Natural killer cell (primary cell): ENCODE measurements around the gene C3orf20. TPM values are rescaled to one million over a fixed set of nuclear protein-coding genes. Genes with fewer than 3 reads are reported as not detected.

Experiments
- ATAC-seq, 3 donors: fragments of 150-1000 bp in 2 of 3; fragments of 200-7000 bp in 1 of 3; cut with Tn5 transposase; 1 replicate in 1 of 3; 2 replicates in 2 of 3; pipeline ENCODE4 v1.10.0; 2021; ENCODE audit warnings: mild to moderate bottlenecking in 2 of 3, moderate library complexity in 2 of 3
- DNase-seq, 2 donors: peaks; one replicate each; pipeline versions ENCODE4 v3.0.0 to v3.0.0-alpha.2; 2013 to 2021; ENCODE audit warnings: mixed read lengths in 1 of 2
- H3K27ac ChIP-seq: one replicate; pipeline ENCODE4 v1.5.1; 2013; ENCODE audit warnings: mild to moderate bottlenecking, low read length
- H3K27me3 ChIP-seq: one replicate; pipeline ENCODE4 v1.6.1; 2013; ENCODE audit warnings: low read length; ENCODE audit not compliant: control insufficient read depth, insufficient read depth
- H3K36me3 ChIP-seq: one replicate; pipeline ENCODE4 v1.6.1; 2013; ENCODE audit warnings: low read length; ENCODE audit not compliant: control insufficient read depth, insufficient read depth
- H3K4me1 ChIP-seq: one replicate; pipeline ENCODE4 v1.6.1; 2013; ENCODE audit warnings: low read length; ENCODE audit not compliant: control insufficient read depth, insufficient read depth
- H3K4me3 ChIP-seq: one replicate; pipeline ENCODE4 v1.5.1; 2013; ENCODE audit warnings: low read length
- H3K9me3 ChIP-seq: one replicate; pipeline ENCODE4 v1.6.1; 2013; ENCODE audit warnings: low read length; ENCODE audit not compliant: control insufficient read depth, insufficient read depth
- H3K27ac Mint-ChIP-seq, 2 donors: one replicate each; pipeline ENCODE4 v1.8.0; 2022; ENCODE audit warnings: mild to moderate bottlenecking in 2 of 2, mixed read lengths in 2 of 2, moderate library complexity in 1 of 2
- H3K27me3 Mint-ChIP-seq, 2 donors: one replicate each; pipeline ENCODE4 v1.8.0; 2022; ENCODE audit warnings: low read depth in 2 of 2, mixed read lengths in 2 of 2
- H3K36me3 Mint-ChIP-seq: one replicate; pipeline ENCODE4 v1.8.0; 2022; ENCODE audit warnings: mixed read lengths
- H3K4me1 Mint-ChIP-seq, 2 donors: one replicate each; pipeline ENCODE4 v1.8.0; 2022; ENCODE audit warnings: mixed read lengths in 2 of 2
- H3K4me3 Mint-ChIP-seq: one replicate; pipeline ENCODE4 v1.8.0; 2022; ENCODE audit warnings: mild to moderate bottlenecking, moderate library complexity, mixed read lengths
- H3K9me3 Mint-ChIP-seq, 2 donors: one replicate each; pipeline ENCODE4 v1.8.0; 2022; ENCODE audit warnings: mixed read lengths in 2 of 2
- WGBS: methylation state at CpG from one replicate; pipeline ENCODE4 v1.1.7; 2013; ENCODE audit warnings: missing lambda C conversion rate; ENCODE audit not compliant: insufficient coverage; 5-methylcytosine and 5-hydroxymethylcytosine counted together
- intact Hi-C: fragments of 100-400 bp; cut with micrococcal nuclease; formaldehyde crosslinking; loops from one replicate; pipeline ENCODE4 v1.14.2; 2022
- total RNA-seq, 4 donors: library from RNA; stranded (reverse); fragments of 120-200 nt in 1 of 4; gene quantifications; one replicate each; pipeline versions ENCODE4 v1.2.3 to v1.2.4, GENCODE V29; 2013 to 2022
- TF ChIP-seq, protein P1 (sequence below): fragments of 200-600 bp; IDR thresholded peaks from one replicate; pipeline ENCODE4 v1.8.0; 2022; ENCODE audit warnings: antibody characterized with exemption

The C3orf20 gene
- total RNA-seq, 3 donors from 2014 or later (not counting 1 experiment from before 2014, with no cell fraction given): 0.14 TPM; not detected in 2

DNA sequence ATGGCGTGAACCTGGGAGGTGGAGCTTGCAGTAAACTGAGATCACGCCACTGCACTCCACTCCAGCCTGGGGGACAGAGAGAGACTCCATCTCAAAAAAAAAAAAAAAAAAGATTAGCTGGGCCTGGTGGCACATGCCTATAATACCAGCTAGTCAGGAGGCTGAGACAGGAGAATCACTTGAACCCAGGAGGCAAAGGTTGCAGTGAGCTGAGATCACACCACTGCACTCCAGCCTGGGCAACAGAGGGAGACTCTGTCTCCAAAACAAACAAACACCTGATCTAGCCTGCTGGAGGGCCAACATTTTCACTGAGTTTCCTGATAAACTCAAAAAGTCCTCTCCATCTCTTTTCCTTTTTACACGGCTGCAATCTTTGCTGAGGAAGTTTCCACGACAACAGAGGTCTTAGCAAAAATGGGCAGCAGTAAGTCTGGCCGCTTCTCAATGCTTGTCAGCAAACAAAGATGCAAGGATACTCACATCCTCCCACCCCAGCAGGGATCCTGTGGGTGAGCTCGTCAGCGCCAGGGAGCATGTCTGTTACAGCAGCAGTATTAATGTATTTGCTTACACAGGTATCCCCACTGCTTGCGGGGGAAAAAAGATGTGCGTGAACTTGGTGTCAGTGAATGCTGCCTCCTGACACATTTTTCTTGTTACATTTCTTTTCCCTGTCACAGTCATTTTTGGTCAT is 44.4 kb upstream of the C3orf20 start:
- ATAC-seq (no peak), DNase-seq (no peak)
- no peaks in the 10 kb centered on the region for H3K27me3 ChIP-seq
- no peak overlapping the region for H3K27ac ChIP-seq
- no peaks in the 10 kb centered on the region for H3K4me1 ChIP-seq
- Mint-ChIP-seq H3K4me3 (no peak overlapping the region), H3K4me1 (no peaks in the 10 kb centered on the region), H3K27me3 (peaks cover 7 to 26% of the 10 kb centered on the region in 2 donors), H3K27ac (no peak overlapping the region), H3K9me3 (no peaks in the 10 kb centered on the region), H3K36me3 (no peaks in the 10 kb centered on the region)
- WGBS: 88% methylated on average over 9 of the region's 9 CpGs
- intact Hi-C loops: no loop called here
- H3K36me3 ChIP-seq: no peaks in the 10 kb centered on the region
- H3K4me3 ChIP-seq: no peak overlapping the region
- TF ChIP-seq, protein P1, sequence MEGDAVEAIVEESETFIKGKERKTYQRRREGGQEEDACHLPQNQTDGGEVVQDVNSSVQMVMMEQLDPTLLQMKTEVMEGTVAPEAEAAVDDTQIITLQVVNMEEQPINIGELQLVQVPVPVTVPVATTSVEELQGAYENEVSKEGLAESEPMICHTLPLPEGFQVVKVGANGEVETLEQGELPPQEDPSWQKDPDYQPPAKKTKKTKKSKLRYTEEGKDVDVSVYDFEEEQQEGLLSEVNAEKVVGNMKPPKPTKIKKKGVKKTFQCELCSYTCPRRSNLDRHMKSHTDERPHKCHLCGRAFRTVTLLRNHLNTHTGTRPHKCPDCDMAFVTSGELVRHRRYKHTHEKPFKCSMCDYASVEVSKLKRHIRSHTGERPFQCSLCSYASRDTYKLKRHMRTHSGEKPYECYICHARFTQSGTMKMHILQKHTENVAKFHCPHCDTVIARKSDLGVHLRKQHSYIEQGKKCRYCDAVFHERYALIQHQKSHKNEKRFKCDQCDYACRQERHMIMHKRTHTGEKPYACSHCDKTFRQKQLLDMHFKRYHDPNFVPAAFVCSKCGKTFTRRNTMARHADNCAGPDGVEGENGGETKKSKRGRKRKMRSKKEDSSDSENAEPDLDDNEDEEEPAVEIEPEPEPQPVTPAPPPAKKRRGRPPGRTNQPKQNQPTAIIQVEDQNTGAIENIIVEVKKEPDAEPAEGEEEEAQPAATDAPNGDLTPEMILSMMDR: no peak
- H3K9me3 ChIP-seq: no peaks in the 10 kb centered on the region

DNA sequence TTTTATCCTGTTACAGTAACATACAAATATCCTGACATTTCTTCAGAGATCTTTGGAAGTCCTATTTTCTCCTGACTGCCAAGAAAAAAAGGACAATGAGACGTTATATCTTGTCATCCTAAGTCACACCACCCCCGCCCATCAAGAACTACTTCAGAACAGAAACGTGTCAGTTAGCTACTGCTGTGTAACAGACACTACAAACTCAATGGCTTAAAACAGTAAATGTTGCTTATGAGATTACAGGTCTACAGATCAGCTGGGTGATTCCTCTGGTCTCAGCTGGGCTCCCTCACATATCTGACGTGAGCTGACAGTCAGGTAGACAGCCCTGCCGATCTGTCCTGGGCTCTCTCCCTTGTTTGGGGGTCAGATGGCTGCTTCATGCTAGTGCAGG is 43.8 kb upstream of the C3orf20 start:
- H3K27me3 Mint-ChIP-seq: peaks cover 7 to 32% of the 10 kb centered on the region in 2 donors
- ATAC-seq (no peak), DNase-seq (no peak)
- 81% methylated on average over 5 of the region's 5 CpGs for WGBS
- H3K36me3 Mint-ChIP-seq: no peaks in the 10 kb centered on the region
- no peaks in the 10 kb centered on the region for H3K4me1 Mint-ChIP-seq
- no peaks in the 10 kb centered on the region for H3K36me3 ChIP-seq
- no peaks in the 10 kb centered on the region for H3K27me3 ChIP-seq
- no peak overlapping the region for H3K27ac Mint-ChIP-seq
- H3K27ac ChIP-seq: no peak overlapping the region
- no peaks in the 10 kb centered on the region for H3K9me3 ChIP-seq
- H3K9me3 Mint-ChIP-seq: no peaks in the 10 kb centered on the region
- no peak overlapping the region for H3K4me3 ChIP-seq
- intact Hi-C loops: no loop called here
- TF ChIP-seq, protein P1: no peak
- no peak overlapping the region for H3K4me3 Mint-ChIP-seq
- no peaks in the 10 kb centered on the region for H3K4me1 ChIP-seq

DNA sequence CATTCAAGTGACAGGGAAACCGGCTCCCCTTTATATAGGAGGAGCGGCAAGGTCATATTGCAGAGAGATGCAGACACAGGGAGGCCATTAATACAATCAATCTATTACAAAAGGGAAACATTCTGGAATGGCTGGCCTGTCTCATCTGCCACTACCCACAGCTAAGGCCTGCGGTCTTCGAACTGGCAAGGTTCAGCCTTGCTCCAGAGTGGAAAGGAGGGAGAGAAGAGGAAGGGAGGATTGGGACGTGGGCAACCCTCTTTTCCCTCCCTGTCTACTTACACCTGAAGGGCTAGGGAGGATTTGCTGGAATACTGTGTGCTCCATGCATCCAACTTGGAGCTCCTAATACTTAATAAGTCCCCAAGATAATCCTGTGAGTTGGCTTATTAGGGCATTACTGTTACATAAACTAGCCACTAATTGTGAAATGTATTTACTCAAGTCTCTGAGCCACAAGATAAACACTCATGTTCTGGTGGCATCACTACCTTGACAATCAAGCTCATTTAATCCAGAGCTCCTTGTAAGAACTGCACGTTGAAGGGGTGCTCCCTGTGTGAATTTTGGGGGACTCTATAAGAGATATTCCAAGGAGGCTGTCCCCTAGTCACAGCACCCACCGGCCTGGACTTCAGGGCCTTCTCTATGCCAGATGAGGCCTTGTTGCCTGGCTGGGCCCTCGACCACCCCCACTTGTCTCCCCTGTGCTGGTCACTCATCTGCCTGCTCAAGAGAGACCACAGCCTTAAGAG is 43.1 kb upstream of the C3orf20 start:
- no peaks in the 10 kb centered on the region for H3K36me3 ChIP-seq
- DNase-seq (no peak), ATAC-seq (no peak)
- no peak overlapping the region for H3K27ac ChIP-seq
- H3K4me1 ChIP-seq: no peaks in the 10 kb centered on the region
- H3K4me3 ChIP-seq: no peak overlapping the region
- Mint-ChIP-seq H3K36me3 (no peaks in the 10 kb centered on the region), H3K4me1 (no peaks in the 10 kb centered on the region), H3K4me3 (no peak overlapping the region), H3K27me3 (peaks cover 7 to 34% of the 10 kb centered on the region in 2 donors), H3K9me3 (no peaks in the 10 kb centered on the region), H3K27ac (no peak overlapping the region)
- no peaks in the 10 kb centered on the region for H3K27me3 ChIP-seq
- 87% methylated on average over 6 of the region's 8 CpGs for WGBS
- TF ChIP-seq, protein P1: no peak
- intact Hi-C loops: no loop called here
- no peaks in the 10 kb centered on the region for H3K9me3 ChIP-seq
